Motor neuron (in vitro differentiated cells): ENCODE results near the gene THSD7A. TPM values are rescaled to one million over a fixed set of nuclear protein-coding genes. Genes with fewer than 3 reads are reported as not detected.

ENCODE experiments used
- ATAC-seq, 8 experiments: fragments of 200-7000 bp; cut with Tn5 transposase; replicated peaks in 6 of 8; 2 replicates each; pipeline ENCODE4 v1.8.0; 2021; ENCODE audit warnings: mild to moderate bottlenecking in 8 of 8, moderate library complexity in 8 of 8
- H3K27ac ChIP-seq, 2 donors: fragments of 250-450 bp; sonication (Bioruptor Pico); 2 replicates each; pipeline ENCODE4 v1.9.0; 2021; ENCODE audit warnings: antibody characterized with exemption in 2 of 2, mild to moderate bottlenecking in 2 of 2, moderate library complexity in 1 of 2
- H3K4me1 ChIP-seq, 2 donors: fragments of 250-450 bp; sonication (Bioruptor Pico); replicated peaks in 1 of 2; 2 replicates each; pipeline ENCODE4 v1.6.1; 2021; ENCODE audit warnings: antibody characterized with exemption in 2 of 2, mild to moderate bottlenecking in 2 of 2, moderate library complexity in 1 of 2
- H3K4me3 ChIP-seq, 5 donors: fragments of 250-450 bp; sonication (Bioruptor Pico); 2 replicates each; pipeline ENCODE4 v1.9.0; 2021; ENCODE audit warnings: antibody characterized with exemption in 5 of 5, mild to moderate bottlenecking in 5 of 5, moderate library complexity in 4 of 5
- WGBS, 10 experiments: fragments of 450-650 bp; shearing (Covaris generic); methylation state at CpG; one replicate each; pipeline ENCODE4 v1.0.0; 2022; 5-methylcytosine and 5-hydroxymethylcytosine counted together
- in situ Hi-C, 9 experiments: fragments of 400-800 bp; cut with MboI; loops; one replicate each; pipeline ENCODE4 v1.15.0; 2021; ENCODE audit warnings: low sequenced_read_pairs in 9 of 9, low pct_unique_long_range_greater_than_20kb in 2 of 9; ENCODE audit not compliant: unreplicated experiment in 9 of 9
- total RNA-seq, 8 experiments: library from RNA; unstranded; fragments of 300-600 nt; gene quantifications; 2 replicates each; pipeline versions ENCODE4 v1.2.3 to v1.2.4, GENCODE V29; 2022

Gene THSD7A
- total RNA-seq, 8 experiments from 2014 or later = 1.1 to 24.7 (median 9.6) TPM

GRCh38 chr7:11630355-11630754 is 201.6 kb downstream of the THSD7A start:
- ATAC-seq = no peak
- in situ Hi-C loops = no loop called here
- Histone ChIP-seq H3K27ac (no peak overlapping the region), H3K4me3 (no peak overlapping the region), H3K4me1 (no peaks in the 10 kb centered on the region)
- 0 to 100% (median 95%) methylated on average over 2 of the region's 2 CpGs; no CpG with 5 or more reads in 3 of the 10 experiments for WGBS, 10 experiments

GRCh38 chr7:11625669-11626068 is 206.3 kb downstream of the THSD7A start:
- Histone ChIP-seq H3K4me1 (no peaks in the 10 kb centered on the region), H3K4me3 (no peak overlapping the region), H3K27ac (no peak overlapping the region)
- WGBS, 10 experiments = 4 to 92% (median 71%) methylated on average over 1 to 2 of the region's 2 CpGs; no CpG with 5 or more reads in 2 of the 10 experiments
- ATAC-seq = no peak
- in situ Hi-C loops = no loop called here

- no peak for ATAC-seq
- in situ Hi-C loops = no loop called here
- H3K27ac ChIP-seq = no peak overlapping the region
- WGBS, 10 experiments = 35 to 100% (median 66%) methylated on average over 1 to 4 of the region's 4 CpGs; no CpG with 5 or more reads in 1 of the 10 experiments
- no peak overlapping the region for H3K4me3 ChIP-seq
- H3K4me1 ChIP-seq = no peaks in the 10 kb centered on the region
Observed at GRCh38 chr7:11623093-11623678, 208.8 kb downstream of the THSD7A start.

- in situ Hi-C loops = no loop called here
- no peaks in the 10 kb centered on the region for H3K4me1 ChIP-seq
- 12 to 93% (median 71%) methylated on average over 3 to 5 of the region's 5 CpGs for WGBS, 10 experiments
- peak; percentile 30 to 97 (median 60) for ATAC-seq
- no peak overlapping the region for H3K4me3 ChIP-seq
- H3K27ac ChIP-seq = no peak overlapping the region
Observed at GRCh38 chr7:11620406-11621253, 211.4 kb downstream of the THSD7A start.

- H3K27ac ChIP-seq = no peak overlapping the region
- H3K4me1 ChIP-seq = no peaks in the 10 kb centered on the region
- H3K4me3 ChIP-seq = no peak overlapping the region
- in situ Hi-C loops = no loop called here
- WGBS, 10 experiments = 0 to 73% (median 50%) methylated on average over 1 to 2 of the region's 2 CpGs
- ATAC-seq = no peak
Observed at GRCh38 chr7:11616466-11616865, 215.5 kb downstream of the THSD7A start.

GRCh38 chr7:11615174-11615573 is 216.8 kb downstream of the THSD7A start:
- WGBS, 10 experiments = 0 to 100% (median 80%) methylated on average over 1 to 2 of the region's 2 CpGs; no CpG with 5 or more reads in 3 of the 10 experiments

GRCh38 chr7:11613292-11613930 is 218.6 kb downstream of the THSD7A start:
- Histone ChIP-seq H3K27ac (no peak overlapping the region), H3K4me3 (no peak overlapping the region), H3K4me1 (no peaks in the 10 kb centered on the region)
- in situ Hi-C loops = no loop called here
- ATAC-seq = no peak
- 26 to 100% (median 78%) methylated on average over 1 to 5 of the region's 5 CpGs; no CpG with 5 or more reads in 2 of the 10 experiments for WGBS, 10 experiments

More at GRCh38 chr7:11615174-11615573, 216.8 kb downstream of the THSD7A start:
- peak in 1 of 8 experiments; percentile 70 for ATAC-seq
- no peaks in the 10 kb centered on the region for H3K4me1 ChIP-seq
- H3K4me3 ChIP-seq = no peak overlapping the region
- H3K27ac ChIP-seq = no peak overlapping the region
- in situ Hi-C loops = no loop called here

GRCh38 chr7:11612737-11613136 is 219.3 kb downstream of the THSD7A start:
- ATAC-seq = no peak
- Histone ChIP-seq H3K4me1 (no peaks in the 10 kb centered on the region), H3K27ac (no peak overlapping the region), H3K4me3 (no peak overlapping the region)
- WGBS, 10 experiments = 10 to 100% (median 80%) methylated on average over 1 of the region's 1 CpG; no CpG with 5 or more reads in 3 of the 10 experiments
- in situ Hi-C loops = no loop called here

GRCh38 chr7:11609096-11609670 is 222.8 kb downstream of the THSD7A start:
- H3K4me1 ChIP-seq = no peaks in the 10 kb centered on the region
- ATAC-seq = no peak
- in situ Hi-C loops = no loop called here
- H3K4me3 ChIP-seq = no peak overlapping the region
- H3K27ac ChIP-seq = no peak overlapping the region
- WGBS, 10 experiments = 14 to 86% (median 60%) methylated on average over 1 to 2 of the region's 2 CpGs; no CpG with 5 or more reads in 1 of the 10 experiments

- Histone ChIP-seq H3K27ac (no peak overlapping the region), H3K4me3 (no peak overlapping the region), H3K4me1 (no peaks in the 10 kb centered on the region)
- in situ Hi-C loops = no loop called here
- peak in 1 of 8 experiments; percentile 48 for ATAC-seq
- 0 to 67% (median 20%) methylated on average over 1 to 2 of the region's 2 CpGs; no CpG with 5 or more reads in 3 of the 10 experiments for WGBS, 10 experiments
Observed at GRCh38 chr7:11607686-11608085, 224.3 kb downstream of the THSD7A start.

GRCh38 chr7:11605749-11606148 is 226.2 kb downstream of the THSD7A start:
- Histone ChIP-seq H3K4me3 (no peak overlapping the region), H3K27ac (no peak overlapping the region), H3K4me1 (no peaks in the 10 kb centered on the region)
- in situ Hi-C loops = no loop called here
- ATAC-seq = no peak

- Histone ChIP-seq H3K4me3 (no peak overlapping the region), H3K27ac (no peak overlapping the region), H3K4me1 (no peaks in the 10 kb centered on the region)
- WGBS, 10 experiments = 0 to 100% (median 86%) methylated on average over 1 of the region's 1 CpG; no CpG with 5 or more reads in 1 of the 10 experiments
- peak in 2 of 8 experiments; percentile 27 to 46 for ATAC-seq
- in situ Hi-C loops = no loop called here
Observed at GRCh38 chr7:11604505-11604904, 227.5 kb downstream of the THSD7A start.

- in situ Hi-C loops = no loop called here
- no peaks in the 10 kb centered on the region for H3K4me1 ChIP-seq
- no peak for ATAC-seq
- no peak overlapping the region for H3K27ac ChIP-seq
- no peak overlapping the region for H3K4me3 ChIP-seq
Observed at GRCh38 chr7:11601761-11602160, 230.2 kb downstream of the THSD7A start.
